ENCODE results near the gene BLVRA.

- no peak for TF ChIP-seq MAX (IDR thresholded peaks at IDR 0.05)
- no peak for TF ChIP-seq TAF1 (IDR thresholded peaks at IDR 0.05; ENCODE audit: low read depth)
These were observed 24.5 kb downstream of the BLVRA start for GRCh38 chr7:43782768-43783555.
